SK-N-SH treated with all-trans-retinoic acid at 6 μM for 48 hours (cell line): ENCODE measurements around the gene RPS4Y2.

Experiments used
- ATAC-seq: fragments of 200-7000 bp; cut with Tn5 transposase; 3 replicates; pipeline ENCODE4 v1.9.1; 2020; ENCODE audit warnings: mild to moderate bottlenecking, moderate library complexity
- ARNTL ChIP-seq: fragments of 450-650 bp; formaldehyde crosslinking; IDR thresholded peaks from 2 replicates; pipeline ENCODE4 v1.5.0; 2020; ENCODE audit warnings: low read depth, mild to moderate bottlenecking, moderate library complexity, borderline replicate concordance
- BACH2 ChIP-seq: fragments of 250-450 bp; sonication (Bioruptor Pico); IDR thresholded peaks from 2 replicates; pipeline ENCODE4 v1.9.0; 2021; ENCODE audit warnings: mild to moderate bottlenecking, borderline replicate concordance
- CSDC2 ChIP-seq: fragments of 250-450 bp; sonication (Bioruptor Pico); IDR thresholded peaks from 2 replicates; pipeline ENCODE4 v1.5.0; 2020; ENCODE audit warnings: mild to moderate bottlenecking, moderate library complexity
- ESRRG ChIP-seq: fragments of 250-450 bp; sonication (Bioruptor Pico); IDR thresholded peaks from 2 replicates; pipeline ENCODE4 v1.6.1; 2021; ENCODE audit warnings: mild to moderate bottlenecking
- GLIS3 ChIP-seq: fragments of 250-450 bp; sonication (Bioruptor Pico); IDR thresholded peaks from 2 replicates; pipeline ENCODE4 v1.5.0; 2020; ENCODE audit warnings: mild to moderate bottlenecking, moderate library complexity
- OSR1 ChIP-seq: fragments of 250-450 bp; sonication (Bioruptor Pico); IDR thresholded peaks from 2 replicates; pipeline ENCODE4 v1.8.0; 2022; ENCODE audit warnings: moderate library complexity, mild to moderate bottlenecking, inconsistent platforms
- PPARA ChIP-seq: fragments of 250-450 bp; sonication (Bioruptor Pico); IDR thresholded peaks from 2 replicates; pipeline ENCODE4 v1.5.0; 2020; ENCODE audit warnings: mild to moderate bottlenecking, borderline replicate concordance
- RARB ChIP-seq: fragments of 250-450 bp; sonication (Bioruptor Pico); IDR thresholded peaks from 2 replicates; pipeline ENCODE4 v1.8.0; 2021; ENCODE audit warnings: mild to moderate bottlenecking, moderate library complexity
- SNAI2 ChIP-seq: fragments of 250-450 bp; sonication (Bioruptor Pico); IDR thresholded peaks from 2 replicates; pipeline ENCODE4 v1.5.0; 2020; ENCODE audit warnings: mild to moderate bottlenecking, moderate library complexity
- TCF4 ChIP-seq: fragments of 250-450 bp; sonication (Bioruptor Pico); IDR thresholded peaks from 2 replicates; pipeline ENCODE4 v1.8.0; 2021; ENCODE audit warnings: mild to moderate bottlenecking, moderate library complexity, borderline replicate concordance
- ZFP3 ChIP-seq: fragments of 250-450 bp; sonication (Bioruptor Pico); IDR thresholded peaks from 2 replicates; pipeline ENCODE4 v1.5.0; 2020; ENCODE audit warnings: mild to moderate bottlenecking, moderate library complexity
- ZNF70 ChIP-seq: fragments of 450-650 bp; formaldehyde crosslinking; IDR thresholded peaks from 2 replicates; pipeline ENCODE4 v1.5.0; 2020; ENCODE audit warnings: mild to moderate bottlenecking, moderate library complexity
- ZNF8 ChIP-seq: fragments of 450-650 bp; formaldehyde crosslinking; IDR thresholded peaks from 2 replicates; pipeline ENCODE4 v1.5.0; 2020; ENCODE audit warnings: mild to moderate bottlenecking, moderate library complexity
- TF ChIP-seq, protein P1 (sequence below): fragments of 250-450 bp; sonication (Bioruptor Pico); IDR thresholded peaks from 2 replicates; pipeline ENCODE4 v1.5.0; 2020; ENCODE audit warnings: mild to moderate bottlenecking, moderate library complexity
- TF ChIP-seq, protein P2 (sequence below): fragments of 250-450 bp; sonication (Bioruptor Pico); IDR thresholded peaks from 2 replicates; pipeline ENCODE4 v1.5.1; 2021; ENCODE audit warnings: mild to moderate bottlenecking, moderate library complexity
- TF ChIP-seq, protein P3 (sequence below): fragments of 250-450 bp; sonication (Bioruptor Pico); IDR thresholded peaks from 2 replicates; pipeline ENCODE4 v1.5.1; 2020; ENCODE audit warnings: low read depth, mild to moderate bottlenecking, moderate library complexity
- TF ChIP-seq, protein P4 (sequence below): fragments of 250-450 bp; sonication (Bioruptor Pico); IDR thresholded peaks from 2 replicates; pipeline ENCODE4 v1.8.0; 2021; ENCODE audit warnings: low read depth, mild to moderate bottlenecking, moderate library complexity, borderline replicate concordance
- TF ChIP-seq, protein P5 (sequence below): fragments of 250-450 bp; sonication (Bioruptor Pico); IDR thresholded peaks from 2 replicates; pipeline ENCODE4 v1.8.0; 2020; ENCODE audit warnings: mild to moderate bottlenecking, moderate library complexity, borderline replicate concordance

The RPS4Y2 gene

DNA sequence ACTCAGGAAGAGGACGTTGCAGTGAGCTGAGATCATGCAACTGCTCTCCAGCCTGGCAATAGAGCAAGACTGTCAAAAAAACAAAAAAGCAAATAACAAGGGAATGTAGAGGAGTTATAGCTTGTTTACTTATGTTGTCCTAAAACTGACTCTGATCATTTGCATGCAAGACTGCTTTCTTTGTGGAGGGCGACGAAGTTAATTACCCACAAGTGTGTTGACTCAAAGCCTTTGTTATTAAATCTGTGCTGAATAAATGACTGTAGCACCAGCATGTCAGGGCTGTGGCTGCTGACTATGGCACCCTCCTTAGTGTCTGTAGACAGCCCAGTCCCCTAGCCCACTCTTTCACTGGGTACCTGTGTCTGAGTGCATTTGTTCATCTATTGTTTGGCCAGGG lies 50.3 kb downstream of the RPS4Y2 start (continued):
- TF ChIP-seq, protein P1, sequence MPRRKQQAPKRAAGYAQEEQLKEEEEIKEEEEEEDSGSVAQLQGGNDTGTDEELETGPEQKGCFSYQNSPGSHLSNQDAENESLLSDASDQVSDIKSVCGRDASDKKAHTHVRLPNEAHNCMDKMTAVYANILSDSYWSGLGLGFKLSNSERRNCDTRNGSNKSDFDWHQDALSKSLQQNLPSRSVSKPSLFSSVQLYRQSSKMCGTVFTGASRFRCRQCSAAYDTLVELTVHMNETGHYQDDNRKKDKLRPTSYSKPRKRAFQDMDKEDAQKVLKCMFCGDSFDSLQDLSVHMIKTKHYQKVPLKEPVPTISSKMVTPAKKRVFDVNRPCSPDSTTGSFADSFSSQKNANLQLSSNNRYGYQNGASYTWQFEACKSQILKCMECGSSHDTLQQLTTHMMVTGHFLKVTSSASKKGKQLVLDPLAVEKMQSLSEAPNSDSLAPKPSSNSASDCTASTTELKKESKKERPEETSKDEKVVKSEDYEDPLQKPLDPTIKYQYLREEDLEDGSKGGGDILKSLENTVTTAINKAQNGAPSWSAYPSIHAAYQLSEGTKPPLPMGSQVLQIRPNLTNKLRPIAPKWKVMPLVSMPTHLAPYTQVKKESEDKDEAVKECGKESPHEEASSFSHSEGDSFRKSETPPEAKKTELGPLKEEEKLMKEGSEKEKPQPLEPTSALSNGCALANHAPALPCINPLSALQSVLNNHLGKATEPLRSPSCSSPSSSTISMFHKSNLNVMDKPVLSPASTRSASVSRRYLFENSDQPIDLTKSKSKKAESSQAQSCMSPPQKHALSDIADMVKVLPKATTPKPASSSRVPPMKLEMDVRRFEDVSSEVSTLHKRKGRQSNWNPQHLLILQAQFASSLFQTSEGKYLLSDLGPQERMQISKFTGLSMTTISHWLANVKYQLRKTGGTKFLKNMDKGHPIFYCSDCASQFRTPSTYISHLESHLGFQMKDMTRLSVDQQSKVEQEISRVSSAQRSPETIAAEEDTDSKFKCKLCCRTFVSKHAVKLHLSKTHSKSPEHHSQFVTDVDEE (CRISPR knock-in tag), result no peak
- TF ChIP-seq ARNTL (CRISPR knock-in tag) (no peak), PPARA (no peak)

DNA sequence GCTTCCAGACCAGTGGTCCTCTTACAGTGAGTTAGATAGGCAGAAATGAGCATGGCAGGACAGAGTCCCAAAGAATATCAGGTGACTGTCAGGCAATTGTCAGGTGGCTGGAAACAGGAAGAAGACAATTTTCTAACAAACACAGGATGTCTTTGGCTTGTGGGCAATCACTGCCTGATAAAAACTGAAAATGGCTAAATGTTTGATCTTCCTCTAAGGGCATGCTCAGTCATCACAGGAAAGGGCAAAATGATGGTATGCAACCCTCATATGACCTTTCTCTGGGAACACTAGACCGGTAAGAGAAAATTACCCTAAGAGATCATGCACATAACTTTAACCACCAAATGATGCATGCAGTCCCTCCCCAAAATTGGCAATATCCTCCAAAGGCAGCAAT lies 57.6 kb downstream of the RPS4Y2 start:
- TF ChIP-seq, protein P2, sequence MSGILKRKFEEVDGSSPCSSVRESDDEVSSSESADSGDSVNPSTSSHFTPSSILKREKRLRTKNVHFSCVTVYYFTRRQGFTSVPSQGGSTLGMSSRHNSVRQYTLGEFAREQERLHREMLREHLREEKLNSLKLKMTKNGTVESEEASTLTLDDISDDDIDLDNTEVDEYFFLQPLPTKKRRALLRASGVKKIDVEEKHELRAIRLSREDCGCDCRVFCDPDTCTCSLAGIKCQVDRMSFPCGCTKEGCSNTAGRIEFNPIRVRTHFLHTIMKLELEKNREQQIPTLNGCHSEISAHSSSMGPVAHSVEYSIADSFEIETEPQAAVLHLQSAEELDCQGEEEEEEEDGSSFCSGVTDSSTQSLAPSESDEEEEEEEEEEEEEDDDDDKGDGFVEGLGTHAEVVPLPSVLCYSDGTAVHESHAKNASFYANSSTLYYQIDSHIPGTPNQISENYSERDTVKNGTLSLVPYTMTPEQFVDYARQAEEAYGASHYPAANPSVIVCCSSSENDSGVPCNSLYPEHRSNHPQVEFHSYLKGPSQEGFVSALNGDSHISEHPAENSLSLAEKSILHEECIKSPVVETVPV (CRISPR knock-in tag), result no peak
- TF ChIP-seq ARNTL (CRISPR knock-in tag) (no peak), ZNF8 (CRISPR knock-in tag) (no peak), GLIS3 (CRISPR knock-in tag) (no peak), RARB (CRISPR knock-in tag) (no peak), ZNF70 (CRISPR knock-in tag) (no peak), ZFP3 (CRISPR knock-in tag) (no peak), TCF4 (no peak), SNAI2 (CRISPR knock-in tag) (no peak), CSDC2 (no peak)
- TF ChIP-seq, protein P3, sequence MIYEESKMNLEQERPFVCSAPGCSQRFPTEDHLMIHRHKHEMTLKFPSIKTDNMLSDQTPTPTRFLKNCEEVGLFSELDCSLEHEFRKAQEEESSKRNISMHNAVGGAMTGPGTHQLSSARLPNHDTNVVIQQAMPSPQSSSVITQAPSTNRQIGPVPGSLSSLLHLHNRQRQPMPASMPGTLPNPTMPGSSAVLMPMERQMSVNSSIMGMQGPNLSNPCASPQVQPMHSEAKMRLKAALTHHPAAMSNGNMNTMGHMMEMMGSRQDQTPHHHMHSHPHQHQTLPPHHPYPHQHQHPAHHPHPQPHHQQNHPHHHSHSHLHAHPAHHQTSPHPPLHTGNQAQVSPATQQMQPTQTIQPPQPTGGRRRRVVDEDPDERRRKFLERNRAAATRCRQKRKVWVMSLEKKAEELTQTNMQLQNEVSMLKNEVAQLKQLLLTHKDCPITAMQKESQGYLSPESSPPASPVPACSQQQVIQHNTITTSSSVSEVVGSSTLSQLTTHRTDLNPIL (CRISPR knock-in tag), result no peak
- TF ChIP-seq, protein P4, sequence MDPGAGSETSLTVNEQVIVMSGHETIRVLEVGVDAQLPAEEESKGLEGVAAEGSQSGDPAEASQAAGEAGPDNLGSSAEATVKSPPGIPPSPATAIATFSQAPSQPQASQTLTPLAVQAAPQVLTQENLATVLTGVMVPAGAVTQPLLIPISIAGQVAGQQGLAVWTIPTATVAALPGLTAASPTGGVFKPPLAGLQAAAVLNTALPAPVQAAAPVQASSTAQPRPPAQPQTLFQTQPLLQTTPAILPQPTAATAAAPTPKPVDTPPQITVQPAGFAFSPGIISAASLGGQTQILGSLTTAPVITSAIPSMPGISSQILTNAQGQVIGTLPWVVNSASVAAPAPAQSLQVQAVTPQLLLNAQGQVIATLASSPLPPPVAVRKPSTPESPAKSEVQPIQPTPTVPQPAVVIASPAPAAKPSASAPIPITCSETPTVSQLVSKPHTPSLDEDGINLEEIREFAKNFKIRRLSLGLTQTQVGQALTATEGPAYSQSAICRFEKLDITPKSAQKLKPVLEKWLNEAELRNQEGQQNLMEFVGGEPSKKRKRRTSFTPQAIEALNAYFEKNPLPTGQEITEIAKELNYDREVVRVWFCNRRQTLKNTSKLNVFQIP, result no peak
- no peak for ATAC-seq

DNA sequence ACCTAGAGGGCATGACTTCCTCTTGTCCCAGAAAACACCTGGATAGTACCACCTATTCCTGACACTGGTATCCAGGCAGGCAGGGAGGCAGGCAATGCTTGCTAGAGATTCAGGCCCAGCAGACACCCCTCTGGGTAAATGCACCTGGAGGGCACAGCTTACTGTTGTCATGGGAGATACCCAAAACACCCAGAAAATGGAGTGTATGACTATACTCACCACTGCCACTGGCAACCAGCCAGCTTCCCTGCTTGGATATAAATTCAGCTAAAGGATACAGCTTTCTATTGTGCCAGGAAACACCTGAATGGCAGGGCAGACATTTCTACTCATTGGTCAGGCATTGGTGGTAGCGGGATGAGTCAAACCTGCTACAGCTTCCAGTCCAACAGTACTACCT lies 58.9 kb downstream of the RPS4Y2 start:
- no peak for ATAC-seq
- TF ChIP-seq ARNTL (CRISPR knock-in tag), result no peak
- TF ChIP-seq ZNF70 (CRISPR knock-in tag), result no peak
- no peak for TF ChIP-seq BACH2 (CRISPR knock-in tag)
- TF ChIP-seq, protein P2 (CRISPR knock-in tag), result no peak
- no peak for TF ChIP-seq RARB (CRISPR knock-in tag)
- no peak for TF ChIP-seq PPARA
- TF ChIP-seq ESRRG (CRISPR knock-in tag), result no peak
- TF ChIP-seq, protein P1 (CRISPR knock-in tag), result no peak
- TF ChIP-seq, protein P4, result no peak
- TF ChIP-seq, protein P5, sequence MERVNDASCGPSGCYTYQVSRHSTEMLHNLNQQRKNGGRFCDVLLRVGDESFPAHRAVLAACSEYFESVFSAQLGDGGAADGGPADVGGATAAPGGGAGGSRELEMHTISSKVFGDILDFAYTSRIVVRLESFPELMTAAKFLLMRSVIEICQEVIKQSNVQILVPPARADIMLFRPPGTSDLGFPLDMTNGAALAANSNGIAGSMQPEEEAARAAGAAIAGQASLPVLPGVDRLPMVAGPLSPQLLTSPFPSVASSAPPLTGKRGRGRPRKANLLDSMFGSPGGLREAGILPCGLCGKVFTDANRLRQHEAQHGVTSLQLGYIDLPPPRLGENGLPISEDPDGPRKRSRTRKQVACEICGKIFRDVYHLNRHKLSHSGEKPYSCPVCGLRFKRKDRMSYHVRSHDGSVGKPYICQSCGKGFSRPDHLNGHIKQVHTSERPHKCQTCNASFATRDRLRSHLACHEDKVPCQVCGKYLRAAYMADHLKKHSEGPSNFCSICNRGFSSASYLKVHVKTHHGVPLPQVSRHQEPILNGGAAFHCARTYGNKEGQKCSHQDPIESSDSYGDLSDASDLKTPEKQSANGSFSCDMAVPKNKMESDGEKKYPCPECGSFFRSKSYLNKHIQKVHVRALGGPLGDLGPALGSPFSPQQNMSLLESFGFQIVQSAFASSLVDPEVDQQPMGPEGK (CRISPR knock-in tag), result no peak
- no peak for TF ChIP-seq SNAI2 (CRISPR knock-in tag)
- TF ChIP-seq OSR1, result no peak
- TF ChIP-seq TCF4, result no peak
- TF ChIP-seq, protein P3 (CRISPR knock-in tag), result no peak
